ENCODE data around the gene TDRD15. TPM values are rescaled to one million over a fixed set of nuclear protein-coding genes. Genes with fewer than 3 reads are reported as not detected.

TDRD15 gene
- total and polyA plus RNA-seq, 4 donors = 0.09 to 0.75 (median 0.42) TPM

GRCh38 chr2:21183306-21183705, 59.5 kb downstream of the TDRD15 start:
- no peaks in the 10 kb centered on the region for H3K4me1 ChIP-seq (ENCODE audit: control insufficient read depth in 4 of 4, insufficient read depth in 4 of 4, low read length in 3 of 4)
- WGBS = 82% methylated on average over 4 of the region's 4 CpGs
- no peaks in the 10 kb centered on the region for H3K27me3 ChIP-seq (ENCODE audit: control insufficient read depth in 4 of 4, insufficient read depth in 4 of 4, low read length in 3 of 4)
- no peak for DNase-seq (ENCODE audit: low spot score)
- no peak overlapping the region for H3K4me3 ChIP-seq (ENCODE audit: low read depth in 1 of 3, low read length in 3 of 3)
- H3K9me3 ChIP-seq (ENCODE audit: control insufficient read depth in 4 of 4, low read length in 3 of 4) = no peaks in the 10 kb centered on the region
- no peak overlapping the region for H3K9ac ChIP-seq (ENCODE audit: low read depth in 1 of 2, low read length in 2 of 2)
- no peak for TF ChIP-seq JUND (IDR thresholded peaks at IDR 0.05)
- TF ChIP-seq YY1 (IDR thresholded peaks at IDR 0.05) = no peak
- no peak for TF ChIP-seq HNF4G (IDR thresholded peaks at IDR 0.05)
- no peak for TF ChIP-seq MAX (IDR thresholded peaks at IDR 0.05)
- no peak for TF ChIP-seq RAD21 (IDR thresholded peaks at IDR 0.05)
- no peak for TF ChIP-seq GABPA (IDR thresholded peaks at IDR 0.05 in 1 of 2, conservative IDR thresholded peaks at IDR 0.05 in 1 of 2)
- TF ChIP-seq NR2F2 (IDR thresholded peaks at IDR 0.05) = no peak
- TF ChIP-seq HNF4A (conservative IDR thresholded peaks at IDR 0.05) = no peak
- no peak for TF ChIP-seq CTCF (IDR thresholded peaks at IDR 0.05; ENCODE audit: low read depth, low read length, missing input control)
- TF ChIP-seq TAF1 (conservative IDR thresholded peaks at IDR 0.05) = no peak
- TF ChIP-seq SP1 (IDR thresholded peaks at IDR 0.05) = no peak
- no peak for TF ChIP-seq ATF3 (IDR thresholded peaks at IDR 0.05)
- TF ChIP-seq ZBTB33 (IDR thresholded peaks at IDR 0.05) = no peak
- TF ChIP-seq RXRA (IDR thresholded peaks at IDR 0.05) = no peak
- no peak for TF ChIP-seq FOXA2 (IDR thresholded peaks at IDR 0.05)
- no peak for TF ChIP-seq EGR1 (IDR thresholded peaks at IDR 0.05; ENCODE audit: low read depth in 2 of 2)
- no peak for TF ChIP-seq REST (IDR thresholded peaks at IDR 0.05)
- no peak for TF ChIP-seq FOXA1 (IDR thresholded peaks at IDR 0.05)
- no peak overlapping the region for H3K27ac ChIP-seq (ENCODE audit: low read depth in 1 of 2, low read length in 2 of 2)
- no peaks in the 10 kb centered on the region for H3K36me3 ChIP-seq (ENCODE audit: control insufficient read depth in 4 of 4, insufficient read depth in 3 of 4, low read depth in 1 of 4, low read length in 3 of 4)
